Common myeloid progenitor, CD34-positive (primary cell): Measurements from ENCODE around the gene LIPE.
"Not testable (repeated sequence)": the region's sequence is repeated elsewhere in the genome, so short reads cannot be mapped to it uniquely, and the experiment has no call there.

Experiments
- CTCF ChIA-PET: fragments of 350-600 bp; sonication (Branson Sonifier 250); formaldehyde crosslinking; loops from one replicate; lab custom pipeline; 2021; ENCODE audit warnings: antibody characterized with exemption; lab: Charles Lee
- POLR2A ChIA-PET: fragments of 350-600 bp; sonication (Branson Sonifier 250); formaldehyde crosslinking; loops from one replicate; lab custom pipeline; 2021; ENCODE audit warnings: antibody characterized with exemption; lab: Charles Lee
- DNase-seq, 3 donors: peaks; one replicate each; pipeline versions ENCODE4 v3.0.0 to v3.0.0-alpha.2; 2013
- H3K27ac ChIP-seq, 2 experiments: 1 replicate in 1 of 2; 2 replicates in 1 of 2; pipeline ENCODE4 v1.7.0; 2013; ENCODE audit warnings: inconsistent platforms in 2 of 2, low read length in 2 of 2, mild to moderate bottlenecking in 2 of 2, low read depth in 1 of 2, moderate library complexity in 1 of 2; ENCODE audit not compliant: severe bottlenecking in 2 of 2, insufficient read depth in 1 of 2, poor library complexity in 1 of 2
- H3K27me3 ChIP-seq, 5 experiments: replicated peaks in 2 of 5; 1 replicate in 3 of 5; 2 replicates in 2 of 5; pipeline versions ENCODE4 v1.6.1 to v1.7.0; 2013; ENCODE audit warnings: low read length in 4 of 5, mild to moderate bottlenecking in 2 of 5, moderate library complexity in 2 of 5, inconsistent platforms in 1 of 5; ENCODE audit not compliant: insufficient read depth in 5 of 5, control insufficient read depth in 4 of 5
- H3K36me3 ChIP-seq, 4 experiments: 1 replicate in 2 of 4; 2 replicates in 2 of 4; pipeline versions ENCODE4 v1.6.1 to v1.7.0; 2013; ENCODE audit warnings: low read length in 3 of 4, control low read depth in 1 of 4, mild to moderate bottlenecking in 1 of 4; ENCODE audit not compliant: control insufficient read depth in 4 of 4, insufficient read depth in 4 of 4
- H3K4me1 ChIP-seq, 4 experiments: 1 replicate in 3 of 4; 2 replicates in 1 of 4; pipeline versions ENCODE4 v1.6.1 to v1.7.1; 2013; ENCODE audit warnings: low read length in 3 of 4, mild to moderate bottlenecking in 3 of 4, control low read depth in 1 of 4, inconsistent platforms in 1 of 4, moderate library complexity in 1 of 4; ENCODE audit not compliant: control insufficient read depth in 4 of 4, insufficient read depth in 4 of 4; ENCODE audit errors: control extremely low read depth in 1 of 4
- H3K4me3 ChIP-seq, 7 experiments: 1 replicate in 4 of 7; 2 replicates in 3 of 7; pipeline versions ENCODE4 v1.5.1 to v1.7.0; 2013; ENCODE audit warnings: mild to moderate bottlenecking in 7 of 7, low read length in 6 of 7, moderate library complexity in 6 of 7, inconsistent platforms in 2 of 7, low read depth in 2 of 7, control low read depth in 1 of 7; ENCODE audit not compliant: insufficient read depth in 4 of 7, control insufficient read depth in 1 of 7; ENCODE audit errors: extremely low read depth in 1 of 7
- H3K9me3 ChIP-seq, 5 experiments: 1 replicate in 4 of 5; 2 replicates in 1 of 5; pipeline versions ENCODE4 v1.6.1 to v1.7.1; 2013; ENCODE audit warnings: low read length in 4 of 5, mild to moderate bottlenecking in 2 of 5, inconsistent platforms in 1 of 5, low read depth in 1 of 5, moderate library complexity in 1 of 5; ENCODE audit not compliant: control insufficient read depth in 4 of 5, insufficient read depth in 2 of 5; ENCODE audit errors: control extremely low read depth in 1 of 5
- WGBS: methylation state at CpG from one replicate; pipeline ENCODE4 v1.1.5; 2013; ENCODE audit not compliant: insufficient coverage; 5-methylcytosine and 5-hydroxymethylcytosine counted together

LIPE gene

GRCh38 chr19:42461231-42461630 is 34.0 kb upstream of the LIPE start:
- H3K36me3 ChIP-seq, H3K9me3 ChIP-seq, DNase-seq, H3K4me3 ChIP-seq, H3K27me3 ChIP-seq, H3K27ac ChIP-seq, H3K4me1 ChIP-seq, CTCF ChIA-PET: not testable (repeated sequence)
- POLR2A ChIA-PET: interaction anchor here (0.7 to 0.9 kb wide), 2 partner anchors 9 to 305 kb away, joined by 3 to 9 read pairs; no protein-coding TSS in a partner anchor
- WGBS: 89% methylated on average over 8 of the region's 8 CpGs

DNA sequence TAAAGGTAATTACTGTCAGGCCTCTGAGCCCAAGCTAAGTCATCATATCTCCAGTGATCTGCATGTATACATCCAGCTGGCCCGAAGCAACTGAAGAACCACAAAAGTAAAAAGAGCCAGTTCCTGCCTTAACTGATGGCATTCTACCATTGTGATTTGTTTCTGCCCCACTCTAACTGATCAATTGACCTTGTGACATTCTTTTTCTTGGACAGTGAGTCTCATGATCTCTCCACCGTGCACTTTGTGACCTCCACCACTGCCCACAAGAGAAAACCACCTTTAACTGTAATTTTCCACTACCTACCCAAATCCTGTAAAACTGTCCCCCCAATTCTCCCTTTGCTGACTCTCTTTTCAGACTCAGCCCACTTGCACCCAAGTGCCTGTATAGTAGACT is 32.7 kb upstream of the LIPE start:
- Histone ChIP-seq H3K4me3 (no peak overlapping the region), H3K9me3 (no peaks in the 10 kb centered on the region), H3K27me3 (peaks cover 0 to 2% (median 0%) of the 10 kb centered on the region in 5 experiments), H3K36me3 (no peaks in the 10 kb centered on the region), H3K27ac (no peak overlapping the region), H3K4me1 (no peaks in the 10 kb centered on the region)
- DNase-seq: no peak
- ChIA-PET CTCF (interaction anchor here (1.9 kb wide), 1 partner anchor 10 kb away, joined by 5 read pairs; no protein-coding TSS in a partner anchor), POLR2A (no interaction called here)
- 96% methylated on average over 2 of the region's 2 CpGs for WGBS

GRCh38 chr19:42455621-42456081 is 28.5 kb upstream of the LIPE start:
- ChIA-PET CTCF (interaction anchor here (0.7 to 2.3 kb wide), 5 partner anchors 9 to 73 kb away, joined by 3 to 12 read pairs (median 3); partner anchors contain the start of gene CEACAM1), POLR2A (interaction anchor here (0.5 kb wide), 1 partner anchor 15 kb away, joined by 3 read pairs; no protein-coding TSS in a partner anchor)
- Histone ChIP-seq H3K9me3 (no peaks in the 10 kb centered on the region), H3K36me3 (no peaks in the 10 kb centered on the region), H3K27ac (no peak overlapping the region), H3K4me3 (no peak overlapping the region), H3K4me1 (peaks cover 0 to 21% (median 13%) of the 10 kb centered on the region in 4 experiments), H3K27me3 (peaks cover 0 to 2% (median 0%) of the 10 kb centered on the region in 5 experiments)
- WGBS: 100% methylated on average over 1 of the region's 1 CpG
- DNase-seq: no peak

DNA sequence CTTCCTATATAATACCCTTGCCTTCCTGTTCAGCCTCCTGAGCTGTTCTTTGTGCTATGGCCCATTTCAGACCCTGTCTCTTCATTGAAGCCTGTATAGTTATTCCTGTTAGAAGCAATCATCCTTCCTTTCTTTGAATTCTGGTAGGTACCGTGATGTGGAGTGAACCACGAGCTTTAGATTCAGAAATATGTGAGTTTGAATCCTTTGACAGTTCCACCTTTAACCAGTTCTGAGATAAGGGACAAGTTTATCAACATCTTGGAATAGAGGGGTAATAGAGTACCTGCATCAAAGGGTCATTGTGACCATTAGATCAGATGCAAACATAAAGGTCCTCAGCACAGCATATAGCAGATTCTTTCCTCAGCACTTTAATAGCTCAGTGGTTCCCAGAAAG is 27.9 kb upstream of the LIPE start:
- DNase-seq: no peak
- no peaks in the 10 kb centered on the region for H3K9me3 ChIP-seq
- no CpG with 5 or more reads among the region's 2 CpGs for WGBS
- ChIA-PET CTCF (interaction anchor here (0.7 to 2.3 kb wide), 5 partner anchors 9 to 76 kb away, joined by 3 to 12 read pairs (median 4); partner anchors contain the start of gene CEACAM1), POLR2A (interaction anchor here (0.5 kb wide), 1 partner anchor 15 kb away, joined by 3 read pairs; no protein-coding TSS in a partner anchor)
- H3K4me3 ChIP-seq: no peak overlapping the region
- no peak overlapping the region for H3K27ac ChIP-seq
- H3K36me3 ChIP-seq: no peaks in the 10 kb centered on the region
- peaks cover 0 to 25% (median 17%) of the 10 kb centered on the region in 4 experiments for H3K4me1 ChIP-seq
- peaks cover 0 to 2% (median 0%) of the 10 kb centered on the region in 5 experiments for H3K27me3 ChIP-seq

GRCh38 chr19:42452590-42452989 is 25.4 kb upstream of the LIPE start:
- ChIA-PET POLR2A (interaction anchor here (0.7 kb wide), 1 partner anchor 9 kb away, joined by 3 read pairs; no protein-coding TSS in a partner anchor), CTCF (interaction anchor here (0.6 to 5.8 kb wide), 5 partner anchors 11 to 154 kb away, joined by 3 to 81 read pairs (median 6); partner anchors contain the start of gene CEACAM1)
- 0% methylated on average over 2 of the region's 4 CpGs for WGBS
- Histone ChIP-seq H3K27ac (no peak overlapping the region), H3K4me1 (peaks cover 0 to 26% (median 18%) of the 10 kb centered on the region in 4 experiments), H3K4me3 (no peak overlapping the region), H3K9me3 (no peaks in the 10 kb centered on the region), H3K27me3 (peaks cover 0 to 2% (median 0%) of the 10 kb centered on the region in 5 experiments), H3K36me3 (no peaks in the 10 kb centered on the region)
- DNase-seq: peak in 2 of 3 donors; percentile 31 to 38

- Histone ChIP-seq H3K36me3 (no peaks in the 10 kb centered on the region), H3K4me3 (no peak overlapping the region), H3K27ac (no peak overlapping the region), H3K27me3 (no peaks in the 10 kb centered on the region), H3K9me3 (no peaks in the 10 kb centered on the region), H3K4me1 (peaks cover 0 to 26% (median 18%) of the 10 kb centered on the region in 4 experiments)
- DNase-seq: peak; percentile 89 to 95 (median 91)
- ChIA-PET POLR2A (interaction anchor here (1.5 kb wide), 1 partner anchor 78 kb away, joined by 6 read pairs; the partner anchor contains the start of gene CEACAM1), CTCF (interaction anchor here (1.0 to 5.8 kb wide), 14 partner anchors 9 to 147 kb away, joined by 3 to 81 read pairs (median 6); partner anchors contain the start of genes CEACAM1 and CXCL17)
- WGBS: 0% methylated on average over 2 of the region's 3 CpGs
Observed at GRCh38 chr19:42450314-42450934, 23.2 kb upstream of the LIPE start.
